H9 (cell line): ENCODE results near the gene RBM27. TPM values are rescaled to one million over a fixed set of nuclear protein-coding genes. Genes with fewer than 3 reads are reported as not detected.
"Not testable (repeated sequence)": the region's sequence is repeated elsewhere in the genome, so short reads cannot be mapped to it uniquely, and the experiment has no call there.

Experiments used
- DNase-seq: peaks from one replicate; pipeline ENCODE4 v3.0.0-alpha.2; 2017
- H2AFZ ChIP-seq: one replicate; pipeline ENCODE4 v1.6.1; 2013; ENCODE audit warnings: mild to moderate bottlenecking, low read length, control low read depth, moderate library complexity
- H2AK5ac ChIP-seq: 2 replicates; pipeline ENCODE4 v1.6.1; 2013; ENCODE audit warnings: low read length, control low read depth, mixed read lengths; ENCODE audit not compliant: insufficient read length
- H2BK120ac ChIP-seq: one replicate; pipeline ENCODE4 v1.6.1; 2013; ENCODE audit warnings: low read depth, mild to moderate bottlenecking, low read length, control low read depth, inconsistent platforms; ENCODE audit not compliant: poor library complexity, severe bottlenecking
- H2BK12ac ChIP-seq: 2 replicates; pipeline ENCODE4 v1.6.1; 2013; ENCODE audit warnings: low read length, control low read depth, mixed read lengths, low read depth; ENCODE audit not compliant: insufficient read length
- H2BK15ac ChIP-seq: 2 replicates; pipeline ENCODE4 v1.6.1; 2013; ENCODE audit warnings: low read depth, low read length, control low read depth
- H2BK20ac ChIP-seq: one replicate; pipeline ENCODE4 v1.6.1; 2013; ENCODE audit warnings: low read depth, mild to moderate bottlenecking, low read length, control low read depth, inconsistent platforms; ENCODE audit not compliant: poor library complexity, severe bottlenecking
- H2BK5ac ChIP-seq: 2 replicates; pipeline ENCODE4 v1.6.1; 2013; ENCODE audit warnings: low read length, control low read depth, mixed read lengths; ENCODE audit not compliant: insufficient read length
- H3K14ac ChIP-seq: 2 replicates; pipeline ENCODE4 v1.6.1; 2013; ENCODE audit warnings: low read length, control low read depth; ENCODE audit not compliant: insufficient read depth
- H3K18ac ChIP-seq: 2 replicates; pipeline ENCODE4 v1.6.1; 2013; ENCODE audit warnings: low read depth, mild to moderate bottlenecking, mixed read lengths, low read length, control low read depth; ENCODE audit not compliant: insufficient read length
- H3K23ac ChIP-seq: 2 replicates; pipeline ENCODE4 v1.6.1; 2013; ENCODE audit warnings: low read length, control low read depth, mixed read lengths, low read depth; ENCODE audit not compliant: insufficient read length
- H3K23me2 ChIP-seq: 2 replicates; pipeline ENCODE4 v1.6.1; 2013; ENCODE audit warnings: low read depth, mild to moderate bottlenecking, mixed read lengths, low read length, control low read depth; ENCODE audit not compliant: insufficient read length, poor library complexity, severe bottlenecking
- H3K27ac ChIP-seq: 2 replicates; pipeline ENCODE4 v1.5.1; 2013; ENCODE audit warnings: low read length, control low read depth, mixed read lengths, low read depth; ENCODE audit not compliant: insufficient read length
- H3K27me3 ChIP-seq: 2 replicates; pipeline ENCODE4 v1.6.1; 2013; ENCODE audit warnings: low read length, control low read depth, inconsistent platforms; ENCODE audit not compliant: insufficient read depth
- H3K4ac ChIP-seq: 2 replicates; pipeline ENCODE4 v1.6.1; 2013; ENCODE audit warnings: low read depth, mild to moderate bottlenecking, control low read depth, inconsistent platforms, low read length, moderate library complexity
- H3K4me1 ChIP-seq: 2 replicates; pipeline ENCODE4 v1.6.1; 2013; ENCODE audit warnings: low read length, control low read depth, inconsistent platforms; ENCODE audit not compliant: insufficient read depth
- H3K4me2 ChIP-seq: 2 replicates; pipeline ENCODE4 v1.6.1; 2013; ENCODE audit warnings: low read length, control low read depth, mixed read lengths; ENCODE audit not compliant: insufficient read length, insufficient read depth
- H3K56ac ChIP-seq: 2 replicates; pipeline ENCODE4 v1.6.1; 2013; ENCODE audit warnings: low read depth, mild to moderate bottlenecking, mixed read lengths, low read length, control low read depth; ENCODE audit not compliant: insufficient read length
- H3K79me1 ChIP-seq: 2 replicates; pipeline ENCODE4 v1.6.1; 2013; ENCODE audit warnings: low read depth, mild to moderate bottlenecking, moderate library complexity, low read length, control low read depth, inconsistent platforms; ENCODE audit not compliant: insufficient read depth, poor library complexity, severe bottlenecking
- H3K79me2 ChIP-seq: 2 replicates; pipeline ENCODE4 v1.6.1; 2013; ENCODE audit warnings: low read length, control low read depth, inconsistent platforms; ENCODE audit not compliant: insufficient read depth
- H3K9ac ChIP-seq: 2 replicates; pipeline ENCODE4 v1.6.1; 2013; ENCODE audit warnings: low read length, control low read depth, mixed read lengths; ENCODE audit not compliant: insufficient read length; ENCODE audit errors: extremely low read depth
- H3K9me3 ChIP-seq: one replicate; pipeline ENCODE4 v1.6.1; 2013; ENCODE audit warnings: low read depth, low read length, inconsistent platforms; ENCODE audit not compliant: control insufficient read depth
- H3T11ph ChIP-seq: one replicate; pipeline ENCODE4 v1.6.1; 2013; ENCODE audit warnings: mild to moderate bottlenecking, low read length, control low read depth, inconsistent platforms
- H4K20me1 ChIP-seq: one replicate; pipeline ENCODE4 v1.6.1; 2013; ENCODE audit not compliant: control insufficient read depth, insufficient read length, insufficient read depth
- H4K5ac ChIP-seq: 2 replicates; pipeline ENCODE4 v1.6.1; 2013; ENCODE audit warnings: low read depth, mild to moderate bottlenecking, mixed read lengths, low read length, control low read depth; ENCODE audit not compliant: insufficient read length
- H4K8ac ChIP-seq: replicated peaks from 2 replicates; pipeline ENCODE4 v1.6.1; 2013; ENCODE audit warnings: low read length, control low read depth, mixed read lengths, low read depth; ENCODE audit not compliant: insufficient read length
- H4K91ac ChIP-seq: 2 replicates; pipeline ENCODE4 v1.6.1; 2013; ENCODE audit warnings: low read depth, mild to moderate bottlenecking, moderate library complexity, mixed read lengths, low read length, control low read depth; ENCODE audit not compliant: insufficient read length
- H3K27ac Mint-ChIP-seq, 3 experiments: 2 replicates in 2 of 3; 3 replicates in 1 of 3; pipeline ENCODE4 v1.8.0; 2020 to 2021; ENCODE audit warnings: mixed read lengths in 3 of 3, mild to moderate bottlenecking in 1 of 3, moderate library complexity in 1 of 3
- H3K27me3 Mint-ChIP-seq: 2 replicates; pipeline ENCODE4 v1.8.0; 2021; ENCODE audit warnings: low read depth, mild to moderate bottlenecking, moderate library complexity, mixed read lengths
- H3K36me3 Mint-ChIP-seq, 3 experiments: 2 replicates in 2 of 3; 3 replicates in 1 of 3; pipeline ENCODE4 v1.8.0; 2020 to 2021; ENCODE audit warnings: low read depth in 3 of 3, mixed read lengths in 3 of 3; ENCODE audit not compliant: insufficient read depth in 1 of 3
- H3K4me1 Mint-ChIP-seq, 2 experiments: 2 replicates each; pipeline ENCODE4 v1.8.0; 2020; ENCODE audit warnings: mixed read lengths in 2 of 2
- H3K4me3 Mint-ChIP-seq, 2 experiments: 2 replicates in 1 of 2; 3 replicates in 1 of 2; pipeline ENCODE4 v1.8.0; 2020 to 2021; ENCODE audit warnings: mild to moderate bottlenecking in 2 of 2, mixed read lengths in 2 of 2, moderate library complexity in 1 of 2
- H3K9me3 Mint-ChIP-seq, 2 experiments: 2 replicates in 1 of 2; 3 replicates in 1 of 2; pipeline ENCODE4 v1.8.0; 2020; ENCODE audit warnings: mild to moderate bottlenecking in 2 of 2, mixed read lengths in 2 of 2, moderate library complexity in 1 of 2
- WGBS: extraction: QIAGEN DNeasy Blood & Tissue Kit; methylation state at CpG from one replicate; pipeline ENCODE4 v1.1.7; 2013; ENCODE audit warnings: missing lambda C conversion rate, low lambda C conversion rate, mixed read lengths; ENCODE audit not compliant: insufficient read length; ENCODE audit errors: extremely low coverage; 5-methylcytosine and 5-hydroxymethylcytosine counted together
- total RNA-seq: library from RNA; stranded (reverse); gene quantifications from 2 replicates; pipeline ENCODE4 v1.2.1, GENCODE V29; 2021
- TF ChIP-seq, protein P1 (sequence below): fragments of 200-600 bp; sonication (generic); conservative IDR thresholded peaks from 3 replicates; pipeline ENCODE4 v1.8.0; 2021; ENCODE audit warnings: antibody characterized with exemption, mild to moderate bottlenecking

RBM27 gene
- total RNA-seq, 1 experiment from 2014 or later, result 33.8 TPM

DNA sequence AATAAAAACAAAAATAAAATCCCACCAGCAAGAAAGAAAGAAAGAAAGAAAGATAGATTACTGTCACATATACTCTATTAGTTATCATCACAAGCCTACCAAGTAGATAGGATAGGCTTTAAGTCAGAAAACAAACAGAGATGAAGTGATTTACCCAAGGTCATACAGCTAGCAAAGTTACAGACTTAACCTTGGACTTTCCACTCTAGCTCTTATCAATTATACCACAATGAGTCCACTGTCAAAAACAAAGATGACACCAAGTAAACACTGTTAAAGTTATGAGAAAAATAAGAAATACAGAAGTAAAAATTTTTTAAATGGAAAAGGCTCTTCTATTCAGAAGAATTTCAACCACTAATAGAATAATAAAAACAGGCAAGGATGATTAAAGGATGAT lies 34.3 kb upstream of the RBM27 start:
- TF ChIP-seq, protein P1, sequence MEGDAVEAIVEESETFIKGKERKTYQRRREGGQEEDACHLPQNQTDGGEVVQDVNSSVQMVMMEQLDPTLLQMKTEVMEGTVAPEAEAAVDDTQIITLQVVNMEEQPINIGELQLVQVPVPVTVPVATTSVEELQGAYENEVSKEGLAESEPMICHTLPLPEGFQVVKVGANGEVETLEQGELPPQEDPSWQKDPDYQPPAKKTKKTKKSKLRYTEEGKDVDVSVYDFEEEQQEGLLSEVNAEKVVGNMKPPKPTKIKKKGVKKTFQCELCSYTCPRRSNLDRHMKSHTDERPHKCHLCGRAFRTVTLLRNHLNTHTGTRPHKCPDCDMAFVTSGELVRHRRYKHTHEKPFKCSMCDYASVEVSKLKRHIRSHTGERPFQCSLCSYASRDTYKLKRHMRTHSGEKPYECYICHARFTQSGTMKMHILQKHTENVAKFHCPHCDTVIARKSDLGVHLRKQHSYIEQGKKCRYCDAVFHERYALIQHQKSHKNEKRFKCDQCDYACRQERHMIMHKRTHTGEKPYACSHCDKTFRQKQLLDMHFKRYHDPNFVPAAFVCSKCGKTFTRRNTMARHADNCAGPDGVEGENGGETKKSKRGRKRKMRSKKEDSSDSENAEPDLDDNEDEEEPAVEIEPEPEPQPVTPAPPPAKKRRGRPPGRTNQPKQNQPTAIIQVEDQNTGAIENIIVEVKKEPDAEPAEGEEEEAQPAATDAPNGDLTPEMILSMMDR, result no peak
- Histone ChIP-seq H3K23me2 (no peaks in the 10 kb centered on the region), H3K79me1 (peaks cover 3% of the 10 kb centered on the region), H2AFZ (no peak overlapping the region), H3K4me1 (no peaks in the 10 kb centered on the region), H4K8ac (no peak overlapping the region), H2BK20ac (no peak overlapping the region), H3K4me2 (no peak overlapping the region), H3K27ac (no peak overlapping the region), H3T11ph (no peak overlapping the region), H3K4ac (no peak overlapping the region), H2BK120ac (no peak overlapping the region), H3K14ac (no peak overlapping the region), H3K23ac (no peak overlapping the region), H4K91ac (no peak overlapping the region), H3K79me2 (no peaks in the 10 kb centered on the region), H3K18ac (no peak overlapping the region), H3K9me3 (no peaks in the 10 kb centered on the region), H4K5ac (no peak overlapping the region), H2BK15ac (no peak overlapping the region), H2AK5ac (no peak overlapping the region), H3K27me3 (no peaks in the 10 kb centered on the region), H2BK12ac (no peak overlapping the region), H4K20me1 (no peaks in the 10 kb centered on the region), H3K9ac (no peak overlapping the region), H3K56ac (no peak overlapping the region), H2BK5ac (no peak overlapping the region)
- Mint-ChIP-seq H3K36me3 (peaks cover 55 to 76% (median 73%) of the 10 kb centered on the region in 3 experiments), H3K9me3 (no peaks in the 10 kb centered on the region), H3K4me1 (no peaks in the 10 kb centered on the region), H3K27ac (no peak overlapping the region), H3K4me3 (no peak overlapping the region), H3K27me3 (no peaks in the 10 kb centered on the region)
- DNase-seq, result no peak

DNA sequence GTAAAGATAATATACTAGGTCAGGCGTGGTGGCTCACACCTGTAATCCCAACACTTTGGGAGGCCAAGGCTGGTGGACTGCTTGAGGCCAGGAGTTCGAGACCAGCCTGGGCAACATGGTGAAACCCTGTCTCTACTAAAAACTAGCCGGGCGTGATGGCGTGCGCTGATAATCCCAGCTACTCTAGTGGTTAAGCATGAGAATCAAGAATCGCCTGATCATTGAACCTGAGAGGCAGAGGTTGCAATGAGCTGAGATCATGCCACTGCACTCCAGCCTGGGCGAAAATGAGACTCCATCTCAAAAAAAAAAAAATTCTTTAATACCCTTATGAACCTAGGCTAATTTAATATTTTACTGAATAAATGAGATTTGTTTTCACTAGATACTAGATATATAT lies 30.4 kb upstream of the RBM27 start:
- H3K79me2 ChIP-seq, result not testable (repeated sequence)

More for the DNA sequence above, 30.4 kb upstream of the RBM27 start:
- H3K23me2 ChIP-seq, H3T11ph ChIP-seq, H3K56ac ChIP-seq, H3K9ac ChIP-seq, H3K27me3 Mint-ChIP-seq, H3K79me1 ChIP-seq, H3K4me3 Mint-ChIP-seq, H2BK12ac ChIP-seq, H3K27me3 ChIP-seq, DNase-seq, H3K4me2 ChIP-seq, H3K4me1 Mint-ChIP-seq, H3K14ac ChIP-seq, H4K8ac ChIP-seq, H3K9me3 ChIP-seq, H2BK20ac ChIP-seq, H2BK120ac ChIP-seq, H3K4ac ChIP-seq, H4K20me1 ChIP-seq, H2BK5ac ChIP-seq, H2BK15ac ChIP-seq, H3K23ac ChIP-seq, H3K18ac ChIP-seq, H3K9me3 Mint-ChIP-seq, H2AFZ ChIP-seq, H2AK5ac ChIP-seq, H3K27ac Mint-ChIP-seq, H4K5ac ChIP-seq, H3K4me1 ChIP-seq, H3K27ac ChIP-seq, H4K91ac ChIP-seq: not testable (repeated sequence)
- H3K36me3 Mint-ChIP-seq, result peaks cover 39 to 74% (median 64%) of the 10 kb centered on the region in 3 experiments; a peak in 6 of 7 replicates
- WGBS, result no CpG with 5 or more reads among the region's 8 CpGs
